ENCODE measurements around the gene SFXN5.
"Not testable (repeated sequence)": the region's sequence is repeated elsewhere in the genome, so short reads cannot be mapped to it uniquely, and the experiment has no call there.

Gene SFXN5

DNA sequence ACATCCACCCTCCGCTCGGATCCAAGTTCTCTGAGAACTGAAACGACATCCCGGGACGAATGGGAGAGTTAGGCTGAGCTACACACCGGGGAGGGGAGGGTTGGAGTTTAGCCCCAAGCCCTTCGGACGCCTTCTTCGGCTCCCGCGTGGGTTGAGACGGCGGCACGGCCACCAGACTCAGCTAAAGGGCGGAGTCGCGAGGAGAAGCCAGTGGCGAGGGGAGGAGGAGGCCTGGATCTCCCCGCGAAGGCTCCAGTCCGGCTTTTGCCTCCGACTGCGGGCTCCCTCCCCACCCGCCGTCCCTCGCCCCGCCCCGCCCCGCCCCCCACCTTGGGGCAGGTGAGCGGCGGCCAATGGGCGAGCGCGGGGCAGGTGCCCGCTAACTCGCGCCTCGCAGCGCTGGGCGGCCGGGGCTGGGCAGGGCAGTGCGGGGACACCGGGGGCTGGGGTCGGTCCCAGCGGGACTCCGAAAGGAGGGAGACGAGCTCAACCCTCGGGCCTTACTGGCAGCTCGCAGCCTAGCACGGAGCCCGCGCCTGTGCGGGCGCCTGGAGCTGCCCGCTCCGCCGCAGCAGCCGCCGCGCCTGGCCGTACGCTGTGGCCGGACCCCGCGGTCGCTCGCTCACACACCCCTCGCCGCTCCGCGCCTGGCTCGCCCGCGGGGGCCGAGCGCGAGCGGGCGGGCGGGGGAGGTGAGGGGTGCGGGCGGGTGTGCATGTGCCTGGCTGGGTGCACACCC lies 154.2 kb downstream of the SFXN5 start, which contains the start of gene EMX1:
Gene EMX1 (plus strand): TSS at position 382 of the 739 bp plus-strand sequence. CDS start 334 bp downstream, at position 716.
- DNase-seq, result peak; percentile 58

DNA sequence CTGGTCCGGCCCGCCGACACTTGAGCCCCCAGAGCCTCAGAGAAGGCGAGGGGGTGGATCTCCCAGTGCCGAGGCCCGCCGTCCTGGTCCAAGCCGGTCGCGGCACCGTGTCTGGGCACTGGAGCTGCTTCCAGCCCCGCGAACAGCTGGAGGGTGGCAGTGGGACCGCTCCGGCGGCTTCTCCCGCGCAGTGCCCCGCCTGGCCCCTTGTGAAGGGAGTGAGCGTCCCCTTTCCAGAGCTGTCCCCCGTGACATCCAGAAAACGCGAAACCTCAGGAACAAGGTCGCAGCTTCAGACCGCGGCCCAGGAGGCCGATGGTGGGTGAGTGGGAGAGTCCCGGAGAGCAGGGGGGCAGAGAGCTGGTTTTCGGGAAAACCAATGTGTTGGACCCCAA lies 154.8 kb downstream of the SFXN5 start:
- DNase-seq, result no peak

DNA sequence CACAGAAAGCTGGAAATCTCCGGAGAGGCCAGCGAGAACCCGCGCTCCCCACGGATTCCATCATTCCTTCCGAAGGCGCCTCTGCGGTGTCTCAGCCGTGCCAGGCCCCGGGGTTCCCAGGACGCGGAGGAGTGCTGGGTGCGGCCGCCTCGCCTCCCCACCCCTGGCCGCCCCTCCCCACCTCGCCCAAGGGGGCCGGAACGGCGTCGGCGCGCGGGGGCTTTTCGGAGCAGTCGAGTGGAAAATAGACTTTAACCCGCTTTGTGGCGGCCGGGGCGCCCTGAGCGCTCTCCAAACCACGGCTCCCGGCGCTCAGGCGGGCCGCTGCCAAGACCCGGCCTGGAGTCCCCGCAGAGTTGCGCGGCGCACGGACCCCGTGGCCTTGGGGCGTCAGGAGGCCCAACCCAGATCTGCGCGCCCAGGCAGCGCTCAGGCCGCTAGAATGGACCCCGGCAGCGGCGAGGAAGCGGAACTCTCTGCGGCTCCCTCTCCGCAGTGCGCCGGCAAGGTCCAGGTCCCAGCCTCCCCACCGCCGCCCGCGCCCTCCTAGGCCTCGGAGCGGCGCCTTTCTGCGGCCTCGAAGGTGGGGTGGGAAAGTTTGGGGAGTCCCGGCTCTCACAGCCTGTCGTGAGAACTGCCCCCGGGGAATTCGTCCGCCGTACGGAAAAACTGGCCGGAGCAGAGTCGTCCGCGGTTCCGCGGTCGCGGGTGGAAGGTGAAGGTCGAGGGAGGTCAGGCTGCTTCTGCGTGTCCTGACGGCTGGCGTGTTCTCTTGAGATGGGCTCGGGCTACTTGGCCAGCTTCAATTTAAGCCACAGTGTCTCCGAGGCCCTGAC lies 155.4 kb downstream of the SFXN5 start:
- DNase-seq, result peak; percentile 38

DNA sequence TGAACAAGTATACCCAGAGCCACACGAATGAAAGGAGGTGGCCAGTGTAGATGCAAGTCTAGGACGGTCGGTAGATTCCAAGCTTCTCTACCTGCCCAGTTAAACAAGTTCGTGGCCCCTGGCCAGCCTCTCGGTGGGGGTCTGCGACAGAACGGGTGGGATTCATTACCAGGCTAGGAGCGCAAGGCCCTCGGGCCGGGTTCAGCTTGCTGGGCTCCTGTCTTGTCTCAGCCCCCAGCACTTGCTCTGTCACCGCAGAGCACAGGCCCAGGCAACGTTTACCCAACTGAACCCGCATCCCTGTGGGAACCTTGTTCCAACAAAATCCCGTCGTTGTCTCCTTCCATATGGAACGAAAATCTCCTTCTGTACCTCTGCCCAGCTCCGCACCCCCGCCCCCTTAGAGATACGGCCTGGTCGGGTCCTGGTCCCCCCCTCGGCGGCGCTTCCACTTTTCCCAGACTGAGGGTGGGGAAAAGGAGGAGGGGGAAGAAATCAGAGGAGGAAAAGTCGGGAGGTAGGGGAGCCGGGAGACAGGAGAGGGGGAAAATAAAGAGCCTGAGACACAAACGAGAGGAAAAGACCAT lies 156.1 kb downstream of the SFXN5 start:
- DNase-seq, result no peak

DNA sequence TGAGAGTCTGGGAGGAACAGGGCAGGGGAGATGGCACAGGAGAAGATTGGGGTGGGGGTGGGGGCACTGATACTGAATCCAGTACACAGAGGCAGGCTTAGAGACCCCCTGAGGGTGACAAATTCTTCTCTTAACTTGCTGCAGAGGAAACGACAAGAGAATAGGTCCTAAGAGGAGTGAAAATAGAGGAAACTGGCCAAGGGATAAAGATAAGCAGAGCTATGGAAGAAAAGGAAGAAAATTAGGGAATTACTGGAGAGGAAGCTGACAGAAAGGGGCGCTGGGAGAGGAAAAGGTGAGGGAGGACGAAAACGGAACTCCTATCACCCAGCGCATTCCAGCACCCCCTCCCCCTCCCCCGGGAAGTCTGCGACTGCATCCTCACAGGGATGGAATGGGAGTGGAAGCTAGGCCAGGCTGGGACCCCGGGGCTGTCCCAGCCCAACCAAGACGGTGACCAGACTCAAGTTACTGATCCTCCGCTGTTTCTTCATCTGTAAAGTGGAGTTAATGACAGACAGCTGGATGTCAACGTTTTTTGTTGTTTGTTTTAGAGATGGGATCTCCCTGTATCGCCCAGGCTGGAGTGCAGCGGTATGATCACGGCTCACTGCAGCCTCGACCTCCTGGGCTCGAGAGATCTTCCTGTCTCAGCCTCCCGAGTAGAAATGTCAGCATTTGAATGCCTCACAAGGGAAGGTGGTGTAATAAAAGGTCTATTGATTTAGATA lies 156.8 kb downstream of the SFXN5 start:
- no peak for DNase-seq

DNA sequence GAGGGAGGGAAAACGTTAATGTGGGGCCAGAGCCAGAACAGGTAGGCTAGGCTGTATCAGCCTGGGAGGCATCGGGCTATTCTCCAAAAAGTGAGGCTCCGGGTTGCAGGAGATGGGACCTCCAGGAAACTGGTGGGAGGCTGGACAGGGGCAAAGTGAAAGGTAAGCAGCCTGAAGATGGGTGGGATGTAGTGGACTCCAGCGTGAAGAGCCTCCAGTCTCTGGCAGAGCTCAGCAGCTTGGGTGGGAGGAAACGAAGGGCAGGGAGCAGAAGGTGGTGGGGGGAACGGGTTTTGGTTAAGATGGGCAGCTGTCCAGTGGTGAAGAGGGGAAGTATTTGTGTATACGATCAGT lies 157.3 kb downstream of the SFXN5 start:
- DNase-seq, result no peak

DNA sequence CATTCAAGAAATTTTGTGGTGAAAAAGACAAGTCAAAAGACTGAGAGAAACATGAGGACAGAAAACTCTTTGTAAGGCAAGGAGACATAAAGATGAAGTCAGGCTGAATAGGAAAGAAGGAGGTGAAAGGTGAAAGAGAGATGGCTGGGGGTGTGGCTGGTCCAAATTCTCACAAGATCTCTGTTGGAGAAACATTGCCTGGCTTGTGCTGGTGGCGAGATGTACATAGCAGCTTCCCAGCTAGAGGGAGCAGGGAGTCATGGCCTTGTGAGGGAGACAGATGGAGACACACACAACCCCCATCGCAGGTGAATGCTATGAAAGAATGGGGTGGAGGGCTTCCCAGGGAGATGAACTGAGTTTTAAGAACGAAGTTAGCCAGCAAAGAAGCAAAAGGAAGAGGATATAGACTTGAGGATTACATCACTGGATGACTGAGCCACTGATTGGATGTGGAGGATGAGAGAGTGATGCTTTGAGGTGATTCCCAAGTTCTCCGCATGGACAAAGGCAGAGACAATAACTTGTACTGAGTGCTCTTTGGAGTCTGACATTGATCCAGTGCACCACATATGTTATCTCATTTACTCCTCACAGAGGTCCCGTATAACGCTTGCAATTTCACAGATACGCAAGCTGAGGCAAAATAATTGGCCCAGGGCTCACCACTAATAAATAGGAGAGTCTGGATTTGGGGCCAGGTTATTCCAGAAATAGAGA lies 157.9 kb downstream of the SFXN5 start:
- DNase-seq, result no peak

DNA sequence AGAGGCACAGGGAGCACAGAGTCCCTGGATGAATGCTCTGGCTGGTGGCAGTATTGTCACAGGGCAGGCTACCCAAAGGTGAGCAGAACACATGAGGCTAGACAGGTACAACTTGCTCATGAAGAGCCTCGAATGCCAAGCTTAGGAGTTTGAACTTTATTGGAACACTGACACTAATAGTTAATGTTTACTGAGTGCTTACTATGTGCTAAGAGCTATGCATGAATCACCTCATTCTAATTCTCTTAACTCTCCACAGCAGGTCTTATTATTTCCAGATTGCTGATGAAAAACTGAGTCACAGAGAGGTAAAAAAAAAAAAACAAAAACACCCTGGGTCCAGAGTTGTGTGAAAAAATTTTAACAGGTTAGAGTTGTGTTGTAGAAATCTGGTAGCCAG lies 160.3 kb downstream of the SFXN5 start:
- DNase-seq, result no peak

DNA sequence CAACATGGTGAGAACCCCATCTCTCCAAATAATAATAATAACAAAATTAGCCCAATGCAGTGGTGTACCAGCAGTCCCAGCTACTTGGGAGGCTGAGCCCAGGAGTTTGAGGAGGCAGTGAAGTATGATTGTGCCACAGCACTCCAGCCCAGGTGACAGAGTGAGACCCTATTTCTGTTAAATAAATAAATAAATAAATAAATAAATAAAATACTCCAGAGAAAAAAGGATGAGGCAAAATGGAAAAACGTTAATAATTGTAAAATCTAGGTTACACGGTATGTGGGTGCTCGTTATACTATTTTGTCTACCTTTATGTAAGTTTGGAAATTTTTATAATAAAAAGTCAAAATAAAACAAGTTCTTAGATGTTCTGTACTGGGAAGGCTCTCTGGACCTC lies 162.8 kb downstream of the SFXN5 start:
- DNase-seq, result no peak

DNA sequence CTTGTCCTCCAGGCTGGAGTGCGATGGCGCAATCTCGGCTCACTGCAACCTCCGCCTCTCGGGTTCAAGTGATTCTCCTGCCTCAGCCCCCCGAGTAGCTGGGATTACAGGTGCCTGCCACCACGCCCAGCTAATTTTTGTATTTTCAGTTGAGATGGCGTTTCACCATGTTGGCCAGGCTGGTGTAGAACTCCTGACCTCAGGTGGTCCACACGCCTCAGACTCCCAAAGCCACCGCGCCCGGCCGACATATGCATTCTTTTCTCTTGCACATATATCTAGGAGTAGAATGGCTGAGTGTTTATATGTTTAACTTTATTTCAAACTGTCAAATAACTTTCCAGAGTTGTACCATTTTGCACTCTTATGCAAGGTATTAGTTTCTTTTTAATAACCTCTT lies 164.1 kb downstream of the SFXN5 start:
- DNase-seq, result not testable (repeated sequence)

DNA sequence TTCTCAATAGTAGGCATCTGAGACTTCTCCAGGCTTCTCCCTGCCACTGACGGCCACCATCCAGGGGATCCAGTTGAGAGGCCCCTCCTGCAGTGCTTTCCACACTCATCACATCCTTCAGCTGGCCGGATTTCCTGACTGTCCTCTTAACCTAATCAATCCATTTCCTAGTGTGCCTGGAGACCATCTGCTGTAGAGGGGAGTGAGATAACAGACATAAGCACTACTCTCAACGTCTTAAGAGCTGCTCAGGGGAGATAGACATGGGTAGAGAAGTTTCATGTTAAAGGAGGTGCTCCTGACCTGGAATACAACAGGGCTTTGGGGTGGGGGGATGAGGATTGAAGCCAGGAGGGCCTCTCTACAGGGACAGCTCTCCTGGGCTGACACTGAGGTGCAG lies 170.1 kb downstream of the SFXN5 start:
- DNase-seq, result no peak

DNA sequence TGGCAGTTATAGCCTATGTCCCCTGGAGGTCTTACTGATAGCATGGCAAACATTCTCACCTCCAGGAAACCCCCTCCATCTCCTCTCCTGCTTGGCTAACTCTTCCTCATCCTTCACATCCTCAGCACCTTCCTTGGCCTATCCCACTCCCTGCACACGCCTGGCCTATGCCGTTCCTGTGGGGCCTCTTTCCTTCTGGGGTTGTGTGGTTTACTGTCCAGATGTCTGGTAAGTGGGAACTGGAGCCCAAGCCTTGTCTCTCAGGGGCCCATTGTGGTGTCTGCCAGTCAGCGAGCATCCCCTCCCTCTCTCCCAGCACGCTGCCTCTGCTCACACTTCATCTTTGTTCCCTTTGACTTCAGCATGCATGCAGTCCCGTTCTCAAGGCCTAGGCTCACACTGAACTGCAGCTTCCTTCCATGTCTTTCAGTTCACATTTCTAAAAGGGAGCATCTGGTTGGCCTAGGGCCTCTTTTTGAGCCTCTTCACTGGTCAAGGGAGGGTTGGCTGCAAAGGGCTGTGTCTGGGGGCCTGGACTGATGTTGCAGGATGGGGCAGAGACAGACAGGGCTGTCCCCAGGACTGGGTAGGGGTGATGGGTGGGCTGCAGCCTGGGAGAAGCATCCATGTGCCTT lies 171.2 kb downstream of the SFXN5 start:
- no peak for DNase-seq

DNA sequence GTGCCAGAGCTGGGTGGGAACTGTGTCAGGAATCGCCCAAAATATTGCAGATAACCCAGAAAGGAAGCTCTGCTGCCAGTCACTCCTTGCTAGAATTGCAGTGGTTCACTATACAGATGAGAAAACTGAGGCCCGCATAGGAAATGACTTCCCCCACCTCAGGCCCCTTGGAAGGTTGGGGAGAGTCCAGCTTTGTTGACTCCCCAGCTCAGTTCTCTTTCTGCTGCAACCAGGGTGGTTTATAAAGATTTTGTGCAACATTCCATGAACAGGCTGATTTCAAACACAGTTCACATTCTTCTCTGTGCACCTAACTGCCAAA lies 173.0 kb downstream of the SFXN5 start:
- DNase-seq, result no peak

DNA sequence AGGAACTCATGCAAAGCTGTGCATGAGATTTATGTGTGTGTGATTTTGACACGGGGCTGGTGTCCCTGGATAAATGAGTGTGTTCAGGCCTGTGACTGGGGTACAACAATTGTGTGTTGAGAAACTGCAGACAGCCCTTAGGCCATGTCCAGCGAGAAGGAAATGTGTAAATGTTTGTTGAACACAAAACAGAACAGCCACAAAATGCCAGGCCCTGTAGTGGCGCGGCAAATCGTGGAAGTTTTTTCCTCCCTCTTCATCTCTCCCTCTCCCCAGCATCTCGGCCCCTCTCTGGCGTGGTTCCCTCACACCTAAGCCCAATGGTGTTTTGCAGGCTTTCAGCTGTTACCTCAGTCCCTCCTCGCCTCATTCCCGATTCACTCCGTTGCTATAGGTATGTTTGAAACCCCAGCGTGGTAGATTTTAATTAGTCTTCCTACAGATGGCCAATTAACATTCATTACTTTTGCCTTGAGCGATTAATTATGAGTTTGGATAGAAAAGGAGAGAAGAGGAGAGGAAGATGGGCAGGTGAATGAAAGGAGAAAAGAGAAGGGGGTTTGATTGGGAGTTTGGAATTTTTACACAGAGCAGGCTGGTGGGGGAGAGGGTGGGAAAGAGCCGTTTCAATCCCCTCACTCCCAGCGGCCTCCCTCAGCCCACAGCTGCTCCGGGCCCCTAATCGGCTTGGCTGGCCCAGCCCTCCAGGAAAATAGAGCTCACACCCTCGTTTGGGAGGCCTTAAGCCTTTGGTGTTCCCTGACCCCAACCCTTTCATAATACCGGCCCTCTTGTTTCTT lies 173.5 kb downstream of the SFXN5 start:
- no peak for DNase-seq

DNA sequence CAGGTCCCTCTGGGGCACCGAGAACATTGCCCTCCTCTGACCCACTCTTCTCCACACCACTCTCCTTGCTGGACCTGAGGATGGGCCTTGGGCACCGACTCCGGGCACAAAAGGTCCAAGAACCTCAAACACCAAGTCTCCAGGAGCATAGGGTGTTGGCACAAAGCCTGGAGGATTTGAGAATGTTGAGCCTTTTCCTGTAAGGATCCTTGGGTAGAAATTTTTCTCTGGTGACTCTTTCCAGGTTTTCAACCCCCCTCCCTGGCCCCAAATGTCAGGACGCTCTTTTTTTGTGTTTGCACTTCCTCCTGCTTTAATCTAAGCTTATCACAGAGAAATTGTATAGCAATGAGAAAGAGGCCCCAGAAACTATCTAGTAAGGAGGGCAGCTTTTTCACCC lies 175.1 kb downstream of the SFXN5 start:
- DNase-seq, result no peak

DNA sequence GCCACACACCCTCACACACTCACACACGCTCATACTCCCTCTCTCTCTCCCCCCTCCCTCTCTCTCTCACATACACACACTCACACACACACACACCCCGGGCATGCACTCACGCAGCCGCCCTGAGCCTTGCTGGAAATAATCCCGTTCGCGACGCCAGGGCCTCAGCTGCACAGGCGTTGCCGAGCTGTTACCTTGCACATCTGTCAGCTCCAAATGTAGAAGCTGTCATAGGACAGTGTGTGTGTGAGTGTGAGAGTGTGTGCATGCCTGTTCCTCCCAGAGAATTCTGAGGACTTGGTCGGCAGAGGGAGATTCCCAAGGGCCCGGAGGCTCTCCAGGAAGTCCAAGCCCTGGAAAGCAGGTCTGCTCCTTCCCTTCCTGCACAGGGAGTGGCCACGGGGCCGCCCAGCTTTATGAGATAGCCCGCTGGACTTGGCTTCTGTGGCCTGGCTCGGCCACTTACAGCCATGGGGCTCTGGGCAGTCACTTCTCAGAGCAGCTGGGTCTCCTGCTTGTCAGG lies 175.7 kb downstream of the SFXN5 start:
- DNase-seq, result no peak

DNA sequence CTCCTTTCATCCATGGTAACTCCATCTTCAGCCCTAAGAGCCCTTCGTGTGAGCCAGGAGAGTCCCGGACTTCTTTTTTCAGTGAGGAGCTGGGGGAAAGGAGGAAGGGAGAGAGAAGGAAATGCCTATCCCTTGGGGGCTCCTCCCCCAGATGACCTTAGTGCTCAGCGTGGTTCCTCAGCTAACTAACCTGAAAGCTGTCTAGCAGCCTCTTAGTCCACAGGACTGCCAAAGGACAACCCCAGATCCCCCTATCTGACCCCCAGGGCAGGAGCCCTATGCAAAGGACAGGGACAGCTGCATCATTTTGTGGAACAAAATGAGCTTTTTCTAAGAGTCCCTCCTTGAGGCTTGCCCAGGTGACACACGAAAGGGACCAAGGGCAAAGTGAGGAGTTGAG lies 176.4 kb downstream of the SFXN5 start:
- DNase-seq, result no peak

DNA sequence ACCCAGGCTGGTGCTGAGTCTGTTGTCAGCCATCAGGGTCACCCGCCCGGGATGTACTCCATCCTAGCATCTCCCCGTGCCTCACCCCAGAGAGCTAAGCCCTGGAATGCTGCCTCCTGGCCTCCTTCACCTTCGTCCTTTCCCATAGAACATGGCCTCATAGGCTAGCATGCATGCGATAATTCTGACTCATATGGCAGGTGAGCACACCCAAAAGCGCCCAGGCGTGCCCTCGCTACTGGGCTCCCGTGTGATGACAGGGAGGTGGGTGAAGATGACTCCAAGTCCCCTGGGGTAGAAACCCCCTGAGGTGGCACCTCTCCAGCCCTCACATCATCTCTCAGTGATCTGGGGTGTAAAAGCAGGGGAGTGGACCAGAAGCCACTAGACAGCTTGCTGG lies 177.0 kb downstream of the SFXN5 start:
- DNase-seq, result no peak

DNA sequence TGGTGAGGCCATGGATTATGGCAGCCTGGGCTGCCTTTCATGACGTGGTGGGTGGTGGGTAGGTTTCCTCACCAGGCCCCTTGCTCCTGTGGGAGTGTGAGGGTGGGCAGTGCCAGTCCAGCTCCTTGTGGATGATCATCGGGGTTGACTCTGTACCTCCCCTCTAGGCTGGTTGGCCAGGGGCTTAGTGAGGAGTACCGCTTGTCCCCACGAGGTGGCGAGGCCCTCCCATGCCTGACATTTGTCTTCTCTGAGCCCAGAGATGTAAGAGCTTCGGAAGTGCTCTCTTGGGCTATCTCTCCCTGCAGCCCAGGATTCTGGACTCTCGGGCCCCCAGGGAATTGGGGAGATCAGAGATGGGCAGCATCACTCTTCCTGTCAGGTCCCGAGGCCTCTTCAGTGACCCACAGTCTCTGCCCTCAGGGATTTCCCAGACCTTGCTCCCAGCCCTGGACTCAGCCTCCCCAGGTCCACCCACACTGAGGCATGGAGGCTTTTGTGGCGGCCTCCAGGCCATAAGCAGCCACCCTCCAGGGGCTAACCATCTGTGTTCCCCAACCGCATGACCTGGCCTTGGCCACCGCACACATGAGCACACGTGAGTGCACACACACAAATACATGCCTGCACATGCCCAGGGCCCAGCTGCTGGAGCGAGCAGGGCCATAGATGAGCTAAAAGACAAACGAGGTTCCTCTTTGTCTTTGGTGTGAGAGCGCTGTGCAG lies 177.8 kb downstream of the SFXN5 start:
- peak; percentile 55 for DNase-seq

DNA sequence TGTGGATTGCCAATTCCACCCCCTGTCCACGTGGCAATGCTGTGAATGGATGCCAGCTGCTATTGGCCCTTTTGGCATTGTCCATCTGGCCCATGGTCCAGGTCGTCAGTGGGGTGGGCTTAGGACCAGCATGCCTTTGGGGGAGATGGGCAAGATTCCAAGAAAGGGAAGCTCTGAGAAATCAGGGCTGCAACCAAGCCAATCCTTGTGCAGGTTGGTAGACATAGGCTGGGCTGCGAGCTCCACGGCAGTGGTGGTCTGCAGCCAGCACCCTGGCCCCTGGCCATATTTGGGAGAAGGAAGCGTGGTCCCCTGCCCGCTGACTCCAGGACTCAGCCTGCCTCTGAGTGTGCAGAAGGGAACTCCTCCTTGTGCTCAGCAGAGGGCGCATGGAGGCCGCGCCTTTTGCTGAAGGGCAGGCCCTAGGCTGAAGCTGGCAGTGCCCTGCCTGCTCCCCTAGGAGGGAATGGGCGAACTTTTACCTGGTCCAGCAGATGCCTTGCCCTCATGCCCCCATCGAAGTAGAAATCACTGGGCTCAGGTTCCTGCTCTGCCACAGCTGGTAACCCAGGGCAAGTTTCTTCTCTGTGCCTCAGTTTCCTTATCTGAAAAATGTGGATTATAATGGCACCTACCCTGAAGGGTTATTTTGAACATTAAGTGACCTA lies 178.9 kb downstream of the SFXN5 start:
- DNase-seq, result peak; percentile 61
